B cell (primary cell): Measurements from ENCODE around the gene KIF4B. TPM values are rescaled to one million over a fixed set of nuclear protein-coding genes. Genes with fewer than 3 reads are reported as not detected.
"Not testable (repeated sequence)": the region's sequence is repeated elsewhere in the genome, so short reads cannot be mapped to it uniquely, and the experiment has no call there.

Experiments
- ATAC-seq: fragments of 200-7000 bp; cut with Tn5 transposase; one replicate; pipeline ENCODE4 v1.10.0; 2021; ENCODE audit warnings: low read depth, mild to moderate bottlenecking, moderate number of reproducible peaks, moderate library complexity
- CTCF ChIA-PET: fragments of 350-600 bp; sonication (Branson Sonifier 250); formaldehyde crosslinking; loops from one replicate; lab custom pipeline; 2021; ENCODE audit warnings: antibody characterized with exemption, inconsistent platforms; lab: Charles Lee
- POLR2A ChIA-PET: fragments of 350-600 bp; sonication (Branson Sonifier 250); formaldehyde crosslinking; loops from one replicate; lab custom pipeline; 2021; ENCODE audit warnings: antibody characterized with exemption; lab: Charles Lee
- DNase-seq: peaks from one replicate; pipeline ENCODE4 v3.0.0; 2013
- H2AFZ ChIP-seq: 2 replicates; pipeline ENCODE4 v1.6.1; 2012; ENCODE audit warnings: mild to moderate bottlenecking, low read depth, low read length; ENCODE audit not compliant: insufficient read depth, poor library complexity, severe bottlenecking
- H3K27ac ChIP-seq, 2 donors: 1 replicate in 1 of 2; 2 replicates in 1 of 2; pipeline ENCODE4 v1.5.1; 2012 to 2013; ENCODE audit warnings: low read length in 2 of 2, mild to moderate bottlenecking in 2 of 2, moderate library complexity in 1 of 2
- H3K27me3 ChIP-seq, 4 experiments: fragments of 200-600 bp in 1 of 4; sonication (generic) in 1 of 4; replicated peaks in 1 of 4; 1 replicate in 2 of 4; 2 replicates in 2 of 4; pipeline versions ENCODE4 v1.6.1 to v1.7.0; 2013 to 2016; ENCODE audit warnings: low read length in 3 of 4, mild to moderate bottlenecking in 2 of 4, mixed read lengths in 1 of 4, moderate library complexity in 1 of 4; ENCODE audit not compliant: insufficient read depth in 4 of 4, control insufficient read depth in 3 of 4; ENCODE audit errors: control extremely low read depth in 1 of 4
- H3K36me3 ChIP-seq, 2 experiments: replicated peaks in 1 of 2; 1 replicate in 1 of 2; 2 replicates in 1 of 2; pipeline versions ENCODE4 v1.6.1 to v1.7.1; 2013; ENCODE audit warnings: low read length in 1 of 2; ENCODE audit not compliant: insufficient read depth in 2 of 2, control insufficient read depth in 1 of 2; ENCODE audit errors: control extremely low read depth in 1 of 2, extremely low read depth in 1 of 2
- H3K4me1 ChIP-seq, 2 donors: fragments of 200-600 bp in 1 of 2; sonication (generic) in 1 of 2; 1 replicate in 1 of 2; 2 replicates in 1 of 2; pipeline versions ENCODE4 v1.5.1 to v1.6.1; 2013 to 2017; ENCODE audit warnings: low read length in 2 of 2; ENCODE audit not compliant: control insufficient read depth in 2 of 2, insufficient read depth in 2 of 2
- H3K4me2 ChIP-seq: replicated peaks from 2 replicates; pipeline ENCODE3; 2012; ENCODE audit warnings: mild to moderate bottlenecking, low read depth, low read length; ENCODE audit not compliant: poor library complexity, severe bottlenecking
- H3K4me3 ChIP-seq, 5 experiments: fragments of 200-600 bp in 1 of 5; sonication (generic) in 1 of 5; 1 replicate in 3 of 5; 2 replicates in 2 of 5; pipeline versions ENCODE4 v1.5.1 to v1.7.0; 2011 to 2016; ENCODE audit warnings: low read length in 4 of 5, mild to moderate bottlenecking in 4 of 5, low read depth in 2 of 5, control low read depth in 1 of 5, moderate library complexity in 1 of 5; ENCODE audit not compliant: insufficient read depth in 1 of 5; ENCODE audit errors: control extremely low read depth in 1 of 5, extremely low read depth in 1 of 5
- H3K79me2 ChIP-seq: fragments of 200-600 bp; sonication (generic); one replicate; pipeline ENCODE4 v1.6.0; 2016; ENCODE audit warnings: low read length; ENCODE audit not compliant: control insufficient read depth, insufficient read depth
- H3K9ac ChIP-seq: fragments of 200-600 bp; sonication (generic); 2 replicates; pipeline ENCODE4 v1.6.1; 2017; ENCODE audit warnings: mild to moderate bottlenecking, low read length, moderate library complexity
- H3K9me3 ChIP-seq, 3 donors: one replicate each; pipeline versions ENCODE4 v1.6.1 to v1.7.1; 2013; ENCODE audit warnings: low read length in 2 of 3; ENCODE audit not compliant: control insufficient read depth in 2 of 3, insufficient read depth in 1 of 3; ENCODE audit errors: control extremely low read depth in 1 of 3
- H4K20me1 ChIP-seq: 2 replicates; pipeline ENCODE4 v1.6.0; 2012; ENCODE audit warnings: mild to moderate bottlenecking, low read length; ENCODE audit not compliant: insufficient read depth, control insufficient read depth, poor library complexity, severe bottlenecking
- H3K27ac Mint-ChIP-seq: one replicate; pipeline ENCODE4 v1.8.0; 2021; ENCODE audit warnings: mixed read lengths
- H3K27me3 Mint-ChIP-seq: one replicate; pipeline ENCODE4 v1.8.0; 2021; ENCODE audit warnings: mixed read lengths
- H3K4me1 Mint-ChIP-seq: one replicate; pipeline ENCODE4 v1.8.0; 2021; ENCODE audit warnings: mixed read lengths
- H3K4me3 Mint-ChIP-seq: one replicate; pipeline ENCODE4 v1.8.0; 2021; ENCODE audit warnings: mixed read lengths
- H3K9me3 Mint-ChIP-seq: one replicate; pipeline ENCODE4 v1.8.0; 2022; ENCODE audit warnings: mixed read lengths; ENCODE audit not compliant: insufficient read depth
- CTCF ChIP-seq: fragments of 200-600 bp; IDR thresholded peaks from one replicate; pipeline ENCODE4 v1.8.0; 2022; ENCODE audit warnings: antibody characterized with exemption, mild to moderate bottlenecking
- EZH2 ChIP-seq: IDR thresholded peaks from 2 replicates; pipeline ENCODE4 v1.6.1; 2012; ENCODE audit warnings: borderline replicate concordance, low read depth, mild to moderate bottlenecking, moderate library complexity, low read length; ENCODE audit not compliant: insufficient read depth, poor library complexity, severe bottlenecking
- WGBS: methylation state at CpG from one replicate; pipeline ENCODE4 v1.1.5; 2013; ENCODE audit warnings: missing lambda C conversion rate; ENCODE audit not compliant: insufficient coverage; 5-methylcytosine and 5-hydroxymethylcytosine counted together
- intact Hi-C: fragments of 100-400 bp; cut with micrococcal nuclease; formaldehyde crosslinking; loops from one replicate; pipeline ENCODE4 v1.10.0; 2022
- polyA plus RNA-seq: library from polyadenylated mRNA; depleted of rRNA; stranded (reverse); fragments of >200 nt; gene quantifications from 2 replicates; pipeline ENCODE4 v1.2.3, GENCODE V29; 2012
- total RNA-seq, 2 donors: library from RNA; stranded (reverse); fragments of 120-200 nt in 1 of 2; gene quantifications; 1 replicate in 1 of 2; 2 replicates in 1 of 2; pipeline versions ENCODE4 v1.2.3 to v1.2.4, GENCODE V29; 2013 to 2022

KIF4B gene
- total and polyA plus RNA-seq, 2 donors (not counting 1 experiment from before 2014, with no cell fraction given) = not detected

- WGBS = 66% methylated on average over 5 of the region's 5 CpGs
- no peak for DNase-seq
- H3K27ac ChIP-seq = no peak overlapping the region
Measured at GRCh38 chr5:154999865-155000264, 13.7 kb upstream of the KIF4B start.

GRCh38 chr5:155001523-155001922, 12.0 kb upstream of the KIF4B start:
- Histone ChIP-seq H3K27ac (no peak overlapping the region), H4K20me1 (no peaks in the 10 kb centered on the region), H2AFZ (no peak overlapping the region), H3K36me3 (no peaks in the 10 kb centered on the region), H3K9me3 (peaks cover 0 to 7% (median 0%) of the 10 kb centered on the region in 3 donors), H3K4me3 (no peak overlapping the region), H3K27me3 (peaks cover 0 to 6% (median 3%) of the 10 kb centered on the region in 4 experiments), H3K79me2 (no peaks in the 10 kb centered on the region), H3K4me2 (no peak overlapping the region), H3K4me1 (no peaks in the 10 kb centered on the region), H3K9ac (no peak overlapping the region)
- Mint-ChIP-seq H3K4me3 (no peak overlapping the region), H3K27ac (no peak overlapping the region), H3K9me3 (no peaks in the 10 kb centered on the region), H3K4me1 (no peaks in the 10 kb centered on the region), H3K27me3 (peaks cover 41% of the 10 kb centered on the region)
- CTCF ChIA-PET = no interaction called here
- ATAC-seq = no peak
- DNase-seq = no peak
- 100% methylated on average over 1 of the region's 4 CpGs for WGBS
- no peak for TF ChIP-seq CTCF
- TF ChIP-seq EZH2 = no peak
- intact Hi-C loops = no loop called here
- POLR2A ChIA-PET = no interaction called here

More at GRCh38 chr5:154999865-155000264, 13.7 kb upstream of the KIF4B start:
- Histone ChIP-seq H3K4me2 (no peak overlapping the region), H3K4me3 (no peak overlapping the region), H3K9ac (no peak overlapping the region), H4K20me1 (no peaks in the 10 kb centered on the region), H3K27me3 (peaks cover 0 to 3% (median 1%) of the 10 kb centered on the region in 4 experiments), H2AFZ (no peak overlapping the region), H3K36me3 (no peaks in the 10 kb centered on the region), H3K79me2 (no peaks in the 10 kb centered on the region), H3K9me3 (peaks cover 0 to 5% (median 0%) of the 10 kb centered on the region in 3 donors), H3K4me1 (no peaks in the 10 kb centered on the region)
- CTCF ChIA-PET = no interaction called here
- no peak for ATAC-seq
- no peak overlapping the region for H3K4me3 Mint-ChIP-seq
- POLR2A ChIA-PET = no interaction called here
- intact Hi-C loops = no loop called here
- TF ChIP-seq CTCF (no peak), EZH2 (no peak)
- H3K27me3 Mint-ChIP-seq = peaks cover 38% of the 10 kb centered on the region
- H3K27ac Mint-ChIP-seq = no peak overlapping the region
- H3K9me3 Mint-ChIP-seq = no peaks in the 10 kb centered on the region
- no peaks in the 10 kb centered on the region for H3K4me1 Mint-ChIP-seq

DNA sequence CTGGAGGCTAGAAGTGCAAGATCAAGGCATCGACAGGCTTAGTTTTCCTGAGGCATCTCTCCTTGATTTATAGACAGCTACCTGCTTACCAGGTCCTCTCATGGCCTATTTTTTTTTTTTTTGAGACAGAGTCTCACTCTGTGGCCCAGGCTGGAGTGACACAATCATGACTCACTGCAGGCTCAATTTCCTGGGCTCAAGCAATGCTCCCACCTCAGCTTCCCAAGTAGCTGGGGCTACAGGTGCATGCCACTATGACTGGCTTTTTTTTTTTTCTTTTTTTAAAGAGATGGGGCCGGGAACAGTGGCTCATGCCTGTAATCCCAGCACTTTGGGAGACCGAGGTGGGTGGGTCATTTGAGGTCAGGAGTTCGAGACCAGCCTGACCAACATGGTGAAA, 10.8 kb upstream of the KIF4B start:
- POLR2A ChIA-PET, H3K4me3 Mint-ChIP-seq, H2AFZ ChIP-seq, H3K79me2 ChIP-seq, H4K20me1 ChIP-seq, H3K27me3 ChIP-seq, H3K4me3 ChIP-seq, H3K9me3 ChIP-seq, H3K27ac ChIP-seq, H3K4me1 Mint-ChIP-seq, H3K9ac ChIP-seq, H3K27ac Mint-ChIP-seq, CTCF ChIA-PET, H3K9me3 Mint-ChIP-seq, DNase-seq, H3K36me3 ChIP-seq, ATAC-seq, H3K4me1 ChIP-seq, H3K4me2 ChIP-seq, intact Hi-C loops: not testable (repeated sequence)
- H3K27me3 Mint-ChIP-seq = peaks cover 42% of the 10 kb centered on the region
- WGBS = 100% methylated on average over 1 of the region's 4 CpGs
